GM03348 (cell line): Measurements from ENCODE around the gene ZNF398.

ENCODE experiments used
- DNase-seq: peaks from one replicate; pipeline ENCODE4 v3.0.0; 2012; ENCODE audit warnings: low spot score

The ZNF398 gene

DNA sequence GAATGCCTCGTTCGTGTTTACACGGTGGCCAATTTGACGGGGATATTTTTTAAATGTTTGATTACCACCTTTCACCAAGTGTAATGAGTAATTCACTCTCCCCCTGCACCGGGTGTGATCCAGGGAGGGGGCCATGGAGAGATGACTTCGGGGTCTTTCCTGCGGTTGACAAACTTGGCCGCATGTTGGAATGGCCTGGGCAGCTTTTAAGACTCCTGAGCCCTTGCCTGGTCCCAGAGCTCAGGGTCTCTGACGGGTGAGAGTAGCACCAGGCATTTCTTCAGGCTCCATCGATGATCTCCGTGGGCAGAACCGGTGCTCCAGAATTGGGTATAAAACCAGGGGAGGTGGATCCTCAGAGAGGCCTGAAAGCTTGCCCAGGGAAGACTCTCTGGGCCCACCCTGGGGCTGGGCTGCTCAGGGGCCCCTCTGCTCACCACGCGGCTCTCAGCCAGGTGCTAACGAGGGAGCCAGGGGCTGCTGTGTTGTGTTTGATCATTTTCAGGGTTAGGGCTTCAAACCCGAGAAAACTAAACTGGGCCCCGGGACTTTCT, 49.0 kb downstream of the ZNF398 start:
- peak; percentile 30 for DNase-seq

GRCh38 chr7:149196705-149197171, 49.5 kb downstream of the ZNF398 start:
- DNase-seq = peak; percentile 67

DNA sequence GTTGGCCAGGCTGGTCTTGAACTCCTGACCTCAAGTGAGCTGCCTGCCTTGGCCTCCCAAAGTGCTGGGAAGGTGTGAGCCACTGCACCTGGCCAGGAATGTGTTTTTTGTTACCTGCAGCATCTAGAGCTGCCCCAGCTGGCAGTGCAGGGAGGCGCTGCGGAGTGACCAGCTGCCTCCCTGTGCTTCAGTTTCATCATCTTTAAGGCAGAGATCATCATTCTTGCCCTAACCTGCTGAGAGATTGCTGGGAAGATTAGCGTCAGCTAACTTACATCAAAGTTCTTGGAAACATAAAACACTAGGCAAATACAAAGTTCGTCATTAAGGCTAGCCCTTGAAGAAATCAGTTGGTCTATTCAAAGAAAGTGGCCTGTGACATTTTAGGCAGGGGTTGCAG, 50.4 kb downstream of the ZNF398 start:
- DNase-seq = no peak

GRCh38 chr7:149198161-149198816, 51.0 kb downstream of the ZNF398 start:
- DNase-seq = no peak

GRCh38 chr7:149199234-149199995, 52.2 kb downstream of the ZNF398 start:
- no peak for DNase-seq

- peak; percentile 39 for DNase-seq
Observed at GRCh38 chr7:149202831-149203231, 55.6 kb downstream of the ZNF398 start.

GRCh38 chr7:149205690-149206381, 58.6 kb downstream of the ZNF398 start:
- DNase-seq = no peak

- no peak for DNase-seq
Observed at GRCh38 chr7:149207324-149208035, 60.2 kb downstream of the ZNF398 start.

GRCh38 chr7:149209518-149210269, 62.4 kb downstream of the ZNF398 start:
- DNase-seq = peak; percentile 53

DNA sequence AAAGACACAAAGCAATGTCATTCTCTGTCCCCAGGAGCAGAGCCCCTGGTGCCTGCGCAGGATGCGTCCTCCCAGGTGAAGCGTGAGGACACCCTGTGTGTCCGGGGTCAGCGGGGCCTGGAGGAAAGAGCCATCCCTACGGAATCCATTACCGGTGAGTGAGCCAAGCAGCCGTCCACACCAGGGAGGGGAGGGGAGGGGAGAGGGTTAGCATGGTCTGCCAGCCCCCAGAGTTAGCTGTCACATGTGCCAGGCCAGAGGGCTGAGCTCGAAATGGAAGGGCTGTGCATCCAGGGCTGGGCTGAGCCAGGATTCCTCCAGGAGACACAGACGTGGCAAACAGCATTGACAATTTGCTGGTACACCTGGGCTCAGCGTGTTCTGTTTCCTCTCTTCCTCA, 63.3 kb downstream of the ZNF398 start:
- no peak for DNase-seq

- DNase-seq = no peak
Observed at GRCh38 chr7:149214020-149214720, 66.9 kb downstream of the ZNF398 start.

GRCh38 chr7:149216402-149216801, 69.1 kb downstream of the ZNF398 start:
- DNase-seq = no peak

DNA sequence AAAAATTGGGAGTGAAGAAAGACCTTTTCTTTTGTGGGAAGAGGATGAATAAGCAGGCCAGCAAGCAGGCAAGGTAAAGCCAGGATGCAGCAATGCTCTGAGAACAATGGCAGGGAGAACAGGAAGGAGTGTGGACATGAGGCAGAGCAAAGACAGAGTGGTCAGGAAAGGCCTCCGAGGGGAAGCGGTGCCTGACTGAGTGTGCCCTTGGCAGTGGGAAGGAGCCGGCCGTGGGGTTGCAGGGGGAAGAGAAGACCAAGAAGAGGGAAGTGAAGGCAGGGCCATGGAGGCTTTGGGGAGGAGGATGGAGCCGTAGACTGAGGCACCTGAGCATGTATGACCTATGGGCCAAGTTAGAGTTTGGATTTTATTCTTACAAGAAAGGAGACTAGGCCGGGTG, 70.3 kb downstream of the ZNF398 start:
- no peak for DNase-seq

- DNase-seq = no peak
Observed at GRCh38 chr7:149218469-149219420, 71.5 kb downstream of the ZNF398 start.

DNA sequence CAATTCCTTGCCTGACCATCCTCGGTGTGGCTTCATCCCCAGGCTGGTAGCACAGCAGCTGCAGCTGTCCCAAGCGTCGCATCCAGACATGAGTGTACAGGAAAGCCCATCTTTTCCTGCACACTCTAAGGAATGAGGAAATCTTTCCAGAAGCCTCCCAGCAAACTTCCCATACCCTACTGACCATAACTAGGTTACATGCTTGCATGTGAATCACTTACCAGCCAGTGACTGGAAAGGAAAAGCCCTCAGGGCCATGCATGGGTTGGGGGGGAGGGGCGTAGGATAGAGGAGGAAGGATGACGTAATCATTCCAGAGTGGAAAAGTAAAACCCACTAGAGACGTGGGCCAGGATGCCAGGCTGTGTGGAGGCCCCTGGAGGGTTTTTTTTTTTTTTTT, 73.3 kb downstream of the ZNF398 start:
- peak; percentile 68 for DNase-seq

DNA sequence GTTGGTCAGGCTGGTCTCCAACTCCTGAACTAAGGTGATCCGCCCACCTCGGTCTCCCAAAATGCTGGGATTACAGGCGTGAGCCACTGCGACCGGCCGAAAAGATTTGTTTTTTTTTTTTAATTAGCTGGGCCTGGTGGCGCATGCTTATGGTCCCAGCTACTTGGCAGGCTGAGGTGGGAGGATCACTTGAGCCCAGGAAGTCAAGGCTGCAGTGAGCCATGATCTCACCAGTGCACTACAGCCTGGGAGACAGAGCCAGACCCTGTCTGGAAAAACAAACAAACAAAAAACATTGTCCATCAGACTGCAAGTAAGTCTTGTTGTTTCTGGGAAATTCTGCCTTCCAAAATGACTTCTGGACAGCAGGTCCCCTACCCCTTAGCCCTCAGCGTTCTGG, 75.9 kb downstream of the ZNF398 start:
- DNase-seq = no peak

DNA sequence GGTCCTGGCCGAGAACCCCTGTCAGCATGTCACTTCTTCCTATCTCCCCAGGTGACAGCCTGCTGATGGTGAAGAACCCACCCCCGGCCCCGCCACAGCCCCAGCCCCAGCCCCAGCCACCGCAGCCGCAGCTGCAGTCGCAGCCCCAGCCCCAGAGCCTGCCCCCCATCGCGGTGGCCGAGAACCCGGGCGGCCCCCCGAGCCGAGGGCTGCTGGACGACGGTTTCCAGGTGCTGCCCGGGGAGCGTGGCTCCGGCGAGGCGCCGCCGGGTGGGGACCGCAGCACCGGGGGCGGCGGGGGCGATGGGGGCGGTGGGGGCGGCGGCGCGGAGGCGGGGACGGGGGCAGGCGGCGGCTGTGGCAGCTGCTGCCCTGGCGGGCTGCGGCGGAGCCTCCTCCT, 76.5 kb downstream of the ZNF398 start:
- DNase-seq = no peak

- DNase-seq = no peak
Observed at GRCh38 chr7:149224352-149224751, 77.1 kb downstream of the ZNF398 start.

DNA sequence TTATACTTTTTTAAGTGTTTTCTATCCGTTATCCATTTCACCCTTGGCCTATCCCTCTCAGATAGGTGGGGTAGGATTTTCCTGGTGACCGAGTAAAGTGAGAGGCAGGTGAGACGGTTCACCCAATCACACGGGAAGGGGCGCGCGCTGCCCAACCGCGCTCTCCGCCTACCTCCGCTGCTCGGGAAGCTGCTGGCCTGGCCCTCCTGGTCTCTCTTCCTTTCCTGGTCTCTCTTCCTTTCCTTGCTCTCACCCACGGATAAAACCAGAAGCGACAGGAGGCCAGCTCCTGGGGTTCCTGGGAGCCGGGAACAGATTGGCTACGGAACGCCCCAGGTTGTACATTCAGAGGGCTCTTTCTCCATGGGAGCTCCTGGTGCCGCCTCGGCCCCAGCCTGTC, 77.9 kb downstream of the ZNF398 start:
- no peak for DNase-seq

- DNase-seq = no peak
Observed at GRCh38 chr7:149225656-149226055, 78.4 kb downstream of the ZNF398 start.
